Esophagus squamous epithelium (tissue), 4 donors: ENCODE data around the gene FBLN7.

Experiments used
- POLR2A ChIP-seq, 4 donors: fragments of 450-650 bp; IDR thresholded peaks; one replicate each; pipeline ENCODE4 v1.6.1; 2017; ENCODE audit warnings: antibody characterized with exemption in 4 of 4, mild to moderate bottlenecking in 4 of 4, moderate library complexity in 3 of 4
- TF ChIP-seq, protein P1 (sequence below), 6 experiments: fragments of 450-650 bp in 4 of 6; fragments of 200-600 bp in 2 of 6; sonication (generic) in 2 of 6; IDR thresholded peaks; one replicate each; pipeline ENCODE4 v1.5.1; 2016 to 2019; ENCODE audit warnings: antibody characterized with exemption in 6 of 6, mild to moderate bottlenecking in 4 of 6, moderate library complexity in 4 of 6

DNA sequence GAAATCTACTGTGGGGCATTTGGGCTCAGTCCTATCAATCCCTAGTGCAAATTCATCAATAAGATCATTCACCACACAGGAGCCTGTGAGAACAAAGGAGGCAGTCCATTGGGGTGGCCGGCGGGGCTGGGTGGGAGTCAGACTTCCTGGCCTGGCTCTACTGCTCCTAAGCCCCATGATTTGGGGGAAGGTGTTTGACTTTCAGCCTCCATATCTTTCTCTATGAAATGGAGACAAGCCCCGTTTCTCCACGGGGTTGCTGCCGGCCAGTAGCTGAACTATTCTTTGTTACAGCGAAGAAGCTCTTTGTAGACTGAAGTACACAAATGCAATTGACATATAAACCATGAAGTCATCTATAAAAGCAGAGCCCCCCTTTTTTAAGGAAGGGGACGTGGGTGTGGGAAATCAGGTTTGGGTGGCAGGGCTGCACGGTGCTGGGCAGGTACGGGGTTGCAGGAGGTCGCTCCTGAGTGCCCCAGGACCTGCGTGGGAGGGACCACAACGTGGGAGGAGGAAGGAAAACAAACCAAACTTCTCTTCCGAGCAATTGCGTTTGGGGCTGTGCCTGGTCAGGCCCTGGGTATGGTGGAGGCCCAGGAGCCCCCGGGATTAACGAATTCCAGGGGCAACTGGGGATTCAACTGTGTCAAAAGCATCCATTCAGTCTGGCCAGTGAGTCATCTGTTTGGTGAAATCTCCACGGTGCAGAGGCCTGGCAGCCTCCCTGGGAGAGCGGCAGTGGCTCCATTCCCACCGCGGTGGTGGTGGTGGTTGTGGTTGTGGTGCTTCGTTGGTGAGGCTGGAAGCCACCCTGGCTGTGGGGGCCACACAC is 18.2 kb downstream of the FBLN7 start:
- TF ChIP-seq, protein P1, sequence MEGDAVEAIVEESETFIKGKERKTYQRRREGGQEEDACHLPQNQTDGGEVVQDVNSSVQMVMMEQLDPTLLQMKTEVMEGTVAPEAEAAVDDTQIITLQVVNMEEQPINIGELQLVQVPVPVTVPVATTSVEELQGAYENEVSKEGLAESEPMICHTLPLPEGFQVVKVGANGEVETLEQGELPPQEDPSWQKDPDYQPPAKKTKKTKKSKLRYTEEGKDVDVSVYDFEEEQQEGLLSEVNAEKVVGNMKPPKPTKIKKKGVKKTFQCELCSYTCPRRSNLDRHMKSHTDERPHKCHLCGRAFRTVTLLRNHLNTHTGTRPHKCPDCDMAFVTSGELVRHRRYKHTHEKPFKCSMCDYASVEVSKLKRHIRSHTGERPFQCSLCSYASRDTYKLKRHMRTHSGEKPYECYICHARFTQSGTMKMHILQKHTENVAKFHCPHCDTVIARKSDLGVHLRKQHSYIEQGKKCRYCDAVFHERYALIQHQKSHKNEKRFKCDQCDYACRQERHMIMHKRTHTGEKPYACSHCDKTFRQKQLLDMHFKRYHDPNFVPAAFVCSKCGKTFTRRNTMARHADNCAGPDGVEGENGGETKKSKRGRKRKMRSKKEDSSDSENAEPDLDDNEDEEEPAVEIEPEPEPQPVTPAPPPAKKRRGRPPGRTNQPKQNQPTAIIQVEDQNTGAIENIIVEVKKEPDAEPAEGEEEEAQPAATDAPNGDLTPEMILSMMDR (IDR thresholded peaks at IDR 0.05) = no peak
- TF ChIP-seq POLR2A (IDR thresholded peaks at IDR 0.05) = no peak
